Activated CD4-positive, alpha-beta memory T cell treated with anti-CD3 and anti-CD28 coated beads for 36 hours (primary cell): ENCODE results near the gene BRD1. TPM values are rescaled to one million over a fixed set of nuclear protein-coding genes. Genes with fewer than 3 reads are reported as not detected.
A peak's percentile ranks its signal among the peaks of the same experiment; 100 is the strongest.
"Not testable (repeated sequence)": the region's sequence is repeated elsewhere in the genome, so short reads cannot be mapped to it uniquely, and the experiment has no call there.

Experiments used
- CTCF ChIA-PET: fragments of 350-600 bp; sonication (Branson Sonifier 250); formaldehyde crosslinking; loops from one replicate; lab custom pipeline; 2021; ENCODE audit warnings: antibody characterized with exemption, inconsistent platforms; lab: Charles Lee
- POLR2A ChIA-PET: fragments of 350-600 bp; sonication (Branson Sonifier 250); formaldehyde crosslinking; loops from one replicate; lab custom pipeline; 2021; ENCODE audit warnings: antibody characterized with exemption; lab: Charles Lee
- DNase-seq: peaks from one replicate; pipeline ENCODE4 v3.0.0-alpha.2; 2020
- H3K27ac Mint-ChIP-seq: one replicate; pipeline ENCODE4 v1.8.0; 2021; ENCODE audit warnings: mixed read lengths
- H3K27me3 Mint-ChIP-seq: one replicate; pipeline ENCODE4 v1.8.0; 2021; ENCODE audit warnings: mixed read lengths
- H3K36me3 Mint-ChIP-seq: one replicate; pipeline ENCODE4 v1.8.0; 2021; ENCODE audit warnings: mixed read lengths
- H3K4me1 Mint-ChIP-seq: one replicate; pipeline ENCODE4 v1.8.0; 2021; ENCODE audit warnings: low read depth, mixed read lengths
- H3K4me3 Mint-ChIP-seq: one replicate; pipeline ENCODE4 v1.8.0; 2021; ENCODE audit warnings: mild to moderate bottlenecking, mixed read lengths
- H3K9me3 Mint-ChIP-seq: one replicate; pipeline ENCODE4 v1.8.0; 2021; ENCODE audit warnings: mixed read lengths
- intact Hi-C: fragments of 100-400 bp; cut with micrococcal nuclease; formaldehyde crosslinking; loops from one replicate; pipeline ENCODE4 v1.15.1; 2023
- total RNA-seq, 2 experiments: library from RNA; stranded (reverse); gene quantifications; one replicate each; pipeline ENCODE4 v1.2.3, GENCODE V29; 2021

BRD1 gene
- total RNA-seq, 2 experiments from 2014 or later: 27.5 to 30.2 TPM

GRCh38 chr22:49863931-49864330, 36.3 kb upstream of the BRD1 start:
- ChIA-PET CTCF (no interaction called here), POLR2A (no interaction called here)
- peaks cover 34% of the 10 kb centered on the region for H3K36me3 Mint-ChIP-seq
- H3K27ac Mint-ChIP-seq: no peak overlapping the region
- H3K9me3 Mint-ChIP-seq: peaks cover 18% of the 10 kb centered on the region
- no peak overlapping the region for H3K4me3 Mint-ChIP-seq
- no peaks in the 10 kb centered on the region for H3K27me3 Mint-ChIP-seq
- intact Hi-C loops: no loop called here
- DNase-seq: no peak
- peaks cover 54% of the 10 kb centered on the region for H3K4me1 Mint-ChIP-seq

- no peak for DNase-seq
- H3K4me1 Mint-ChIP-seq: peaks cover 51% of the 10 kb centered on the region
- ChIA-PET CTCF (no interaction called here), POLR2A (no interaction called here)
- peaks cover 23% of the 10 kb centered on the region for H3K36me3 Mint-ChIP-seq
- H3K9me3 Mint-ChIP-seq: peaks cover 18% of the 10 kb centered on the region
- H3K4me3 Mint-ChIP-seq: no peak overlapping the region
- intact Hi-C loops: no loop called here
- no peaks in the 10 kb centered on the region for H3K27me3 Mint-ChIP-seq
- H3K27ac Mint-ChIP-seq: no peak overlapping the region
Observed at GRCh38 chr22:49862496-49862776, 34.8 kb upstream of the BRD1 start.

- Mint-ChIP-seq H3K36me3 (peaks cover 17% of the 10 kb centered on the region), H3K9me3 (peaks cover 15% of the 10 kb centered on the region), H3K27me3 (no peaks in the 10 kb centered on the region), H3K4me1 (peaks cover 48% of the 10 kb centered on the region), H3K4me3 (no peak overlapping the region), H3K27ac (peak overlapping the region; percentile 15)
- intact Hi-C loops: no loop called here
- CTCF ChIA-PET: no interaction called here
- POLR2A ChIA-PET: no interaction called here
- DNase-seq: no peak
Observed at GRCh38 chr22:49861642-49862495, 34.2 kb upstream of the BRD1 start.

- no peak overlapping the region for H3K27ac Mint-ChIP-seq
- peaks cover 3% of the 10 kb centered on the region for H3K36me3 Mint-ChIP-seq
- POLR2A ChIA-PET: no interaction called here
- CTCF ChIA-PET: interaction anchor here (1.4 kb wide), 1 partner anchor 9 kb away, joined by 4 read pairs; no protein-coding TSS in a partner anchor
- H3K4me3 Mint-ChIP-seq: no peak overlapping the region
- peaks cover 49% of the 10 kb centered on the region for H3K4me1 Mint-ChIP-seq
- DNase-seq: no peak
- H3K9me3 Mint-ChIP-seq: no peaks in the 10 kb centered on the region
- intact Hi-C loops: no loop called here
- H3K27me3 Mint-ChIP-seq: no peaks in the 10 kb centered on the region
Observed at GRCh38 chr22:49858827-49859226, 31.2 kb upstream of the BRD1 start.

- peaks cover 43% of the 10 kb centered on the region for H3K4me1 Mint-ChIP-seq
Observed at GRCh38 chr22:49856766-49857618, 29.3 kb upstream of the BRD1 start.

GRCh38 chr22:49856343-49856742, 28.7 kb upstream of the BRD1 start:
- no peak for DNase-seq
- Mint-ChIP-seq H3K27ac (no peak overlapping the region), H3K4me1 (peaks cover 42% of the 10 kb centered on the region), H3K36me3 (peaks cover 3% of the 10 kb centered on the region), H3K4me3 (no peak overlapping the region), H3K9me3 (no peaks in the 10 kb centered on the region), H3K27me3 (no peaks in the 10 kb centered on the region)
- intact Hi-C loops: no loop called here
- ChIA-PET POLR2A (interaction anchor here (2.6 kb wide), 1 partner anchor 30 kb away, joined by 11 read pairs; no protein-coding TSS in a partner anchor), CTCF (interaction anchor here (1.5 kb wide), 1 partner anchor 174 kb away, joined by 4 read pairs; no protein-coding TSS in a partner anchor)

More at GRCh38 chr22:49856766-49857618, 29.3 kb upstream of the BRD1 start:
- DNase-seq: no peak
- H3K27me3 Mint-ChIP-seq: no peaks in the 10 kb centered on the region
- H3K36me3 Mint-ChIP-seq: peaks cover 3% of the 10 kb centered on the region
- intact Hi-C loops: no loop called here
- ChIA-PET POLR2A (interaction anchor here (2.6 kb wide), 1 partner anchor 31 kb away, joined by 11 read pairs; no protein-coding TSS in a partner anchor), CTCF (interaction anchor here (1.1 kb wide), 1 partner anchor 173 kb away, joined by 3 read pairs; no protein-coding TSS in a partner anchor)
- H3K9me3 Mint-ChIP-seq: no peaks in the 10 kb centered on the region
- no peak overlapping the region for H3K27ac Mint-ChIP-seq
- no peak overlapping the region for H3K4me3 Mint-ChIP-seq

- CTCF ChIA-PET: interaction anchor here (0.6 to 1.5 kb wide), 5 partner anchors 30 to 175 kb away, joined by 3 to 6 read pairs (median 3); no protein-coding TSS in a partner anchor
- POLR2A ChIA-PET: interaction anchor here (0.9 to 2.6 kb wide), 5 partner anchors 13 to 63 kb away, joined by 3 to 11 read pairs (median 4); partner anchors contain the start of genes ALG12 and CRELD2
- intact Hi-C loops: no loop called here
- H3K9me3 Mint-ChIP-seq: no peaks in the 10 kb centered on the region
- H3K27ac Mint-ChIP-seq: no peak overlapping the region
- peak overlapping the region; percentile 86 for H3K4me3 Mint-ChIP-seq
- H3K36me3 Mint-ChIP-seq: peaks cover 3% of the 10 kb centered on the region
- no peak for DNase-seq
- H3K4me1 Mint-ChIP-seq: peaks cover 44% of the 10 kb centered on the region
- H3K27me3 Mint-ChIP-seq: peaks cover 3% of the 10 kb centered on the region
Observed at GRCh38 chr22:49855251-49855911, 27.7 kb upstream of the BRD1 start.

- ChIA-PET CTCF (interaction anchor here (0.9 to 1.1 kb wide), 2 partner anchors 29 to 33 kb away, joined by 3 to 6 read pairs; no protein-coding TSS in a partner anchor), POLR2A (interaction anchor here (0.6 to 1.6 kb wide), 4 partner anchors 14 to 64 kb away, joined by 3 to 9 read pairs (median 4); partner anchors contain the start of genes ALG12 and CRELD2)
- intact Hi-C loops: loop anchor here (1.0 to 5.0 kb wide), 4 partner anchors 15 to 108 kb away; partner anchors contain the start of gene PIM3
- Mint-ChIP-seq H3K27me3 (peaks cover 3% of the 10 kb centered on the region), H3K27ac (peak overlapping the region; percentile 80), H3K36me3 (peaks cover 3% of the 10 kb centered on the region), H3K9me3 (no peaks in the 10 kb centered on the region), H3K4me3 (peak overlapping the region; percentile 86), H3K4me1 (peaks cover 44% of the 10 kb centered on the region)
- DNase-seq: peak; percentile 43
Observed at GRCh38 chr22:49853981-49854831, 26.5 kb upstream of the BRD1 start.

GRCh38 chr22:49852898-49853894, 25.5 kb upstream of the BRD1 start, which contains the start of gene ZBED4:
TSS of gene ZBED4 (plus strand) at chr22:49853844. CDS start at chr22:49883663, 29,819 bp downstream.
- ChIA-PET CTCF (no interaction called here), POLR2A (interaction anchor here (1.6 kb wide), 1 partner anchor 14 kb away, joined by 9 read pairs; no protein-coding TSS in a partner anchor)
- Mint-ChIP-seq H3K36me3 (peaks cover 3% of the 10 kb centered on the region), H3K27me3 (peaks cover 3% of the 10 kb centered on the region), H3K4me3 (peak within 1 kb of the TSS; percentile 86), H3K4me1 (peaks cover 36% of the 10 kb centered on the region), H3K9me3 (no peaks in the 10 kb centered on the region), H3K27ac (peak within 1 kb of the TSS; percentile 80)
- peak; percentile 99 for DNase-seq
- intact Hi-C loops: loop anchor here (1.0 to 5.0 kb wide), 4 partner anchors 14 to 109 kb away; partner anchors contain the start of gene PIM3

- DNase-seq, CTCF ChIA-PET, H3K27ac Mint-ChIP-seq, H3K27me3 Mint-ChIP-seq, POLR2A ChIA-PET, H3K36me3 Mint-ChIP-seq, H3K9me3 Mint-ChIP-seq: not testable (repeated sequence)
- H3K4me1 Mint-ChIP-seq: peaks cover 32% of the 10 kb centered on the region
- H3K4me3 Mint-ChIP-seq: peak overlapping the region; percentile 61
- intact Hi-C loops: loop anchor here (2.0 to 5.0 kb wide), 3 partner anchors 22 to 110 kb away; partner anchors contain the start of gene PIM3
Observed at GRCh38 chr22:49852568-49852897, 24.9 kb upstream of the BRD1 start.
